ENCODE measurements around the gene XYLT1. TPM values are rescaled to one million over a fixed set of nuclear protein-coding genes. Genes with fewer than 3 reads are reported as not detected.
A peak's percentile ranks its signal among the peaks of the same experiment; 100 is the strongest.

Gene XYLT1
- polyA plus RNA-seq, 3 donors from 2014 or later: 0.79 to 6.2 (median 3.3) TPM

- DNase-seq: no peak
- Mint-ChIP-seq H3K9me3 (no peaks in the 10 kb centered on the region), H3K36me3 (peaks cover 3 to 13% (median 11%) of the 10 kb centered on the region in 3 donors), H3K27ac (peak overlapping the region in 3 of 6 donors; percentile 42 to 86 (median 69)), H3K4me3 (no peak overlapping the region), H3K27me3 (ENCODE audit: low read depth in 3 of 3) (peaks cover 0 to 1% (median 0%) of the 10 kb centered on the region in 3 donors), H3K4me1 (peaks cover 38 to 45% of the 10 kb centered on the region in 2 donors)
These were observed 60.9 kb downstream of the XYLT1 start for GRCh38 chr16:17409894-17410293.

GRCh38 chr16:17408955-17409441, 61.8 kb downstream of the XYLT1 start:
- Mint-ChIP-seq H3K36me3 (peaks cover 3 to 13% (median 11%) of the 10 kb centered on the region in 3 donors), H3K27ac (peak overlapping the region in 1 of 6 donors; percentile 23), H3K9me3 (no peaks in the 10 kb centered on the region), H3K4me3 (no peak overlapping the region), H3K4me1 (peaks cover 37 to 45% of the 10 kb centered on the region in 2 donors), H3K27me3 (ENCODE audit: low read depth in 3 of 3) (peaks cover 1 to 4% (median 1%) of the 10 kb centered on the region in 3 donors)
- no peak for DNase-seq

- Mint-ChIP-seq H3K4me3 (no peak overlapping the region), H3K27me3 (ENCODE audit: low read depth in 3 of 3) (peaks cover 1 to 9% (median 4%) of the 10 kb centered on the region in 3 donors), H3K4me1 (peaks cover 39 to 47% of the 10 kb centered on the region in 2 donors), H3K9me3 (no peaks in the 10 kb centered on the region), H3K36me3 (peaks cover 3 to 14% (median 13%) of the 10 kb centered on the region in 3 donors), H3K27ac (no peak overlapping the region)
- DNase-seq: no peak
These were observed 62.5 kb downstream of the XYLT1 start for GRCh38 chr16:17408296-17408695.

GRCh38 chr16:17407321-17407720, 63.4 kb downstream of the XYLT1 start:
- Mint-ChIP-seq H3K27me3 (ENCODE audit: low read depth in 3 of 3) (peaks cover 1 to 9% (median 4%) of the 10 kb centered on the region in 3 donors), H3K27ac (no peak overlapping the region), H3K9me3 (no peaks in the 10 kb centered on the region), H3K4me1 (peaks cover 36 to 45% of the 10 kb centered on the region in 2 donors), H3K4me3 (no peak overlapping the region), H3K36me3 (peaks cover 3 to 15% (median 13%) of the 10 kb centered on the region in 3 donors)
- DNase-seq: no peak

- H3K27me3 Mint-ChIP-seq (ENCODE audit: low read depth in 3 of 3): peaks cover 1 to 9% (median 4%) of the 10 kb centered on the region in 3 donors
- H3K9me3 Mint-ChIP-seq: peaks cover 0 to 2% (median 0%) of the 10 kb centered on the region in 6 donors
- peaks cover 33 to 44% of the 10 kb centered on the region in 2 donors for H3K4me1 Mint-ChIP-seq
- H3K4me3 Mint-ChIP-seq: no peak overlapping the region
- peak overlapping the region in 4 of 6 donors; percentile 53 to 87 (median 78) for H3K27ac Mint-ChIP-seq
- no peak for DNase-seq
- H3K36me3 Mint-ChIP-seq: peaks cover under 1 to 18% (median 16%) of the 10 kb centered on the region in 3 donors
These were observed 65.6 kb downstream of the XYLT1 start for GRCh38 chr16:17404941-17405689.

- peak overlapping the region; percentile 43 to 87 (median 74) for H3K27ac Mint-ChIP-seq
- DNase-seq: peak; percentile 35 to 54 (median 48)
- peaks cover 32 to 37% of the 10 kb centered on the region in 2 donors for H3K4me1 Mint-ChIP-seq
- peaks cover 0 to 2% (median 0%) of the 10 kb centered on the region in 6 donors for H3K9me3 Mint-ChIP-seq
- H3K4me3 Mint-ChIP-seq: peak overlapping the region in 2 of 5 donors; percentile 38 to 43
- peaks cover 1 to 9% (median 4%) of the 10 kb centered on the region in 3 donors for H3K27me3 Mint-ChIP-seq (ENCODE audit: low read depth in 3 of 3)
- peaks cover 0 to 18% (median 14%) of the 10 kb centered on the region in 3 donors for H3K36me3 Mint-ChIP-seq
These were observed 66.8 kb downstream of the XYLT1 start for GRCh38 chr16:17403859-17404545.

GRCh38 chr16:17403156-17403809, 67.5 kb downstream of the XYLT1 start:
- Mint-ChIP-seq H3K4me1 (peaks cover 29 to 34% of the 10 kb centered on the region in 2 donors), H3K27ac (peak overlapping the region; percentile 43 to 87 (median 74)), H3K36me3 (peaks cover 0 to 16% (median 15%) of the 10 kb centered on the region in 3 donors), H3K27me3 (ENCODE audit: low read depth in 3 of 3) (peaks cover 1 to 9% (median 4%) of the 10 kb centered on the region in 3 donors), H3K9me3 (peaks cover 0 to 2% (median 0%) of the 10 kb centered on the region in 6 donors), H3K4me3 (peak overlapping the region in 1 of 5 donors; percentile 38)
- DNase-seq: peak in 2 of 3 donors; percentile 9 to 12

GRCh38 chr16:17397499-17397891, 73.3 kb downstream of the XYLT1 start:
- peaks cover 0 to 3% (median 0%) of the 10 kb centered on the region in 3 donors for H3K27me3 Mint-ChIP-seq (ENCODE audit: low read depth in 3 of 3)
- H3K4me3 Mint-ChIP-seq: peak overlapping the region in 2 of 5 donors; percentile 3 to 9
- H3K27ac Mint-ChIP-seq: peak overlapping the region in 5 of 6 donors; percentile 73 to 93 (median 75)
- H3K4me1 Mint-ChIP-seq: peaks cover 42 to 45% of the 10 kb centered on the region in 2 donors
- peaks cover 0 to 2% (median 0%) of the 10 kb centered on the region in 6 donors for H3K9me3 Mint-ChIP-seq
- H3K36me3 Mint-ChIP-seq: peaks cover 0 to 26% (median 15%) of the 10 kb centered on the region in 3 donors
- peak in 1 of 3 donors; percentile 11 for DNase-seq

GRCh38 chr16:17396762-17397498, 73.8 kb downstream of the XYLT1 start:
- H3K4me1 Mint-ChIP-seq: peaks cover 48 to 49% of the 10 kb centered on the region in 2 donors
- H3K27ac Mint-ChIP-seq: peak overlapping the region; percentile 73 to 93 (median 76)
- H3K9me3 Mint-ChIP-seq: no peaks in the 10 kb centered on the region
- H3K4me3 Mint-ChIP-seq: peak overlapping the region in 2 of 5 donors; percentile 3 to 53
- DNase-seq: peak in 2 of 3 donors; percentile 33 to 63
- H3K27me3 Mint-ChIP-seq (ENCODE audit: low read depth in 3 of 3): peaks cover 0 to 3% (median 0%) of the 10 kb centered on the region in 3 donors
- peaks cover 0 to 30% (median 18%) of the 10 kb centered on the region in 3 donors for H3K36me3 Mint-ChIP-seq

GRCh38 chr16:17395849-17396480, 74.8 kb downstream of the XYLT1 start:
- Mint-ChIP-seq H3K4me3 (peak overlapping the region in 1 of 5 donors; percentile 18), H3K27ac (peak overlapping the region in 5 of 6 donors; percentile 34 to 93 (median 59)), H3K9me3 (no peaks in the 10 kb centered on the region), H3K4me1 (peaks cover 50 to 54% of the 10 kb centered on the region in 2 donors), H3K36me3 (peaks cover 0 to 35% (median 20%) of the 10 kb centered on the region in 3 donors), H3K27me3 (ENCODE audit: low read depth in 3 of 3) (peaks cover 0 to 3% (median 1%) of the 10 kb centered on the region in 3 donors)
- no peak for DNase-seq

- Mint-ChIP-seq H3K36me3 (peaks cover 3 to 32% (median 7%) of the 10 kb centered on the region in 3 donors), H3K27me3 (ENCODE audit: low read depth in 3 of 3) (peaks cover 0 to 3% (median 3%) of the 10 kb centered on the region in 3 donors), H3K4me1 (peaks cover 47 to 66% of the 10 kb centered on the region in 2 donors), H3K27ac (peak overlapping the region; percentile 12 to 85 (median 64)), H3K4me3 (peak overlapping the region in 3 of 5 donors; percentile 26 to 45 (median 44)), H3K9me3 (no peaks in the 10 kb centered on the region)
- peak; percentile 20 to 41 (median 34) for DNase-seq
These were observed 77.7 kb downstream of the XYLT1 start for GRCh38 chr16:17392857-17393692.
